ENCODE measurements around the gene KRTAP16-1.
A peak's percentile ranks its signal among the peaks of the same experiment; 100 is the strongest.

Gene KRTAP16-1

DNA sequence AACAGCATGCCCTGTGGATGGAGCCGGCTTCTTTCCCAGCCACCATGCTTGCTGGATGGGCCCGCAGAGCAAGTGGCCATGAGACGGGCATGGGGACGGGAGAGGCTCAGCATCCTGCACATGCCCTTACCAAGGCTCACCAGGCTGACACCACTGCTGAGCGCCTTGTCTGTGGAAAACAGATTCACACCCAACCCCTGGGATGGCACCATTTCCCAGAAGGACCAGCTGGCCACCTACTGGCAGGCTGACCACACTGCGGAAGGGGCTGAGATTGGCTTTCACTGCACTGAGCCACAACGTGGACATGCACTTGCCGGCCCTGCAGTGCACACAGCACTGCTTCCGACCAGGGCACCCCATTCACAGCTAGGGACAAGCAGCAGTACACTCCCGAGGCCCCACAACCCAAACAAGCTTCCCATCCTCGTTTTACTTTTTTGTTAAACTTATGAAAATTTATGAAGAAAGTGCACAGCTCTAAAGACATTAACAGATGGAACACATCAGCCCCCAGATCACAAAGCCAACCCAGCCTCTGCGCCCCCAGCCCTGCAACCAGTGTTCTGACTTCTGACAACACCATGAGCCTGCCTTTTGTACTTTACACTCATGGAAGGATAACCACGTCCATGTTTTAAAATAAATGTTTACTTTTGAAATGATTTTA lies 20.3 kb upstream of the KRTAP16-1 start:
- DNase-seq (ENCODE audit: low read depth): no peak

DNA sequence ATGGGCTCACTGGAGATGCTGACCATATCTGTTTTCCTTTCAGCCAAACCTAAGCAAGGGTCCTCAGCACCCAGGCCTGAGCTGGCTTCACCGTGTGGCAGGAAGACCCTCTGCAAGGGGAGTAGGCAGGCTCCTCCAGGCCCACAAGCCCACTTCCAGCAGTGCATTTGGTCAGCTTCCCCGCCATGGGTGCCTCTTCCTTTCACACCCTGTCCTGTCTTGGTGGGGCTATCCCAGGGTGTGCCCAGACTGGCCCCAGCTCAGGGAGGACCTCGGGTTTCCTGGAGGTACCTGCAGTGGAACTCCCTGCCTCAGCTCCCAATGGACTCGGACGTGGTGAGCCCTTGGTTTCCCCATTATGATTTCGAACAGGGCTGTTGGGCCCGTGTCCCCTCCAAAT lies 19.1 kb upstream of the KRTAP16-1 start:
- DNase-seq (ENCODE audit: low read depth): no peak

DNA sequence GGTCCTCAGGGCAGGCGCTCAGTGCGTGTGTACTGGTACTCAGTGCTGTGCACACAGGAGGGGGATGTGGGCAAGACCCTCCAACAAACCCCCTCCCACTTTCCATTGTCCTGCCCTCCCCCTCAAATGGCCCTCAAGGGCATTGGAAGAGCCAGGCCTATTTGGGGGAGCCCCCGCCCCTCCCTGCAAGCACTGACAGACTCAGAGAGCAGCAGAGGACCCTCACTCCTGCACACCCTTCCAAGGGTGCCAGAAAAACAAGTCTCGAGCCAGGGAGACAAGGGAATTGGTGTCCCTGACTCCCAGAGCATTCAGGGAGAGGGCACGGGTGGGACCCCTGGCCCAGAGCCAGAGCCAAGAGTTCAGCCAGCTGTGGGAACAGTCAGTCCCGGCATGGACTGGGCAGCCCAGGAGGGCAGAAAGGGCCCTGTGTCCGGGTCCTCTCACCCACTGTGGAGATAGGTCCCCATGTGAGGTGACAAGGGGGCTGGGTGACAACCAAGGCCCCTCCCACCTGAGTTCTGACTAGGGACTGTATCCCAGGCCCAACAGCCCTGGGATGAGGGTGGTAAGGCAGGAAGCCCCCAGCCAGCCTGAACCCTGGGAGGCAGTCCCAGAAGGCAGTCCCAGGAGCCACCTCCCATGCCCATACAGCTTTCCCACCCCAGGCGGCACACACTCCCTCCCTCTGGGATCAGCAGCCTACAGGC lies 18.5 kb upstream of the KRTAP16-1 start:
- no peak for DNase-seq (ENCODE audit: low read depth)

DNA sequence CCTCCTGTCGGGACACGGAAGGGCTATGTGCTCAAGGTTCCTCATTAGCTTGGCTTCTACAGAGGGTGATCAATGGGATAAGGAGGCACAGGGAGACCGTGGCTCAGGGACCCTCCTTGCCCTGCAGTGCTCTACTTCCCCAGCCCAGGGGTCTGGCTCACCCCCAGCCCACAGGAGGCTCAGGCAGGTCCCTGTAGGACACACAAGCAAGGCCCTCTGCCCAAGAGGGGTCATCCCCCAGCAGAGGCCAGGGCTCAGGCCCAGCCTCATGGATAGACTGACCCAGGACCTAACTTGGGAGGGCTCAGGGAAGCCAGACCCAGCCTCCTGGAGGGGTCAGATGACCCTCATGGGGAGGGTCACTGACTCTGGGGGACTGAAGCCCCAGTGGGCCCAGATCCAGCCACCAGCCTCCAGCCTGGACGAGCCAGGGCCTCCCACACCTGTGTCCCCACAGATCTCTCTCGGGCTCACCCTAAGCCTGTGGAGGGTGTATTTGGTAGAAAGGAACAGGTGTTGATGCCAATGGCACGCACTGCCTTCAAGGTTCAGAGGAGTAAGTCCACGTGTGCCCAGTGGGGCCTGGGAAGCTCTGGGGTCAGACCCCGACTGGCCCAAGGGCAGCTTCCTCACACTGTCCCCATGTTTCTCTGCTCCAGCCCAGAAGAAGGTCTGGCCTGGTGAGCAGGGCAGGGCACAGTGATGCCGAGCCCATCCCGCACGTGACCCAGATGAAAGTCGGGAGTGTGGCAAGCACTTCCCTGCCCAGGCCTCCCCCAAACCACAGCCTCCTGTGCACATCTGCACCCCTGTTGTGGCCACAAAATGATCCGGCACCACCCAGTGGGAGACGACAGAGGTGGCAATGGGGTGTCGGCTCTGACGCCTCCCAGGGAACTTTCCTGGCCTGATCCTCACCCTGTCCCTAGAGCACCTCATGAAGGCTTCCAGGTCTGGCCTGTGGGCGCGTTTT lies 17.4 kb upstream of the KRTAP16-1 start:
- no peak for DNase-seq (ENCODE audit: low read depth)

DNA sequence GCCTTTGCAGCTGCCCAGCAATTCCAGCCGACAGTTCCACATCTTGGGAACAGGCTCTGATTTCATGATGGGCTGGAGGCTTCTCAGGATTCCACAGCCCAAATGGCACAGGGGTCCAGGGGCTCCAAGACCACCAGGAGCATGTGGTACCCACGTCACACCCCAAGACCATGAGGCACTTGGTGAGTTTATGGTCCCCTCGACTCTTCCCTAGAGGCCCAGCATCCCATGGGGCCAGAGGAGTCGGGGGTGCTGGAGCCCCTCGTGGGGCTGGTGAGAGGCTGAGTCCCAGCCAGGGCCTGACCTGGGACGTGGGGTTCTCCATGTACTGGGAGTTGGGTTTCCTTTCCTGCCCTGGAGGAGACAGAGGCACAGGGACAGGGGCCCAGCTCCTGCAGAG lies 16.5 kb upstream of the KRTAP16-1 start:
- no peak for DNase-seq (ENCODE audit: low read depth)

DNA sequence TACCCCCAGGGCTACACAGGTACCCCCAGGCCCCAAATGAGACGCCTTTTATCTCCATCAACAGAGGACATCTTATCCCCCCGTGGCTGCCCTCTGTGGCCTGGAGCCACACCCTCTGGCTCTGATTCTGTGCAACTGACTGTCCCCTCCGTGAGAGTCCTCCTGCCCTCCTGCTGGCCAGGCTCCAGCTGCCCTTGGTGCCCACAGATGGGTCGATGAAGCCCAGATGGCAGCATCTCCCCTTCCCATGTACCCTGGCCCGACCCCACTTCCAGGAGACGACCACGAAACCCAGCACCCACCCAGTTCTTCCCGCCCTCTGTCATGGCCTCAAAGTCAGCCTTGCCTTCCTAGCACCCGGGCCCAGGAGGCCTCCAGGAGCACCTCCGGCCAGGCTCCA lies 16.0 kb upstream of the KRTAP16-1 start:
- DNase-seq (ENCODE audit: low read depth): no peak

DNA sequence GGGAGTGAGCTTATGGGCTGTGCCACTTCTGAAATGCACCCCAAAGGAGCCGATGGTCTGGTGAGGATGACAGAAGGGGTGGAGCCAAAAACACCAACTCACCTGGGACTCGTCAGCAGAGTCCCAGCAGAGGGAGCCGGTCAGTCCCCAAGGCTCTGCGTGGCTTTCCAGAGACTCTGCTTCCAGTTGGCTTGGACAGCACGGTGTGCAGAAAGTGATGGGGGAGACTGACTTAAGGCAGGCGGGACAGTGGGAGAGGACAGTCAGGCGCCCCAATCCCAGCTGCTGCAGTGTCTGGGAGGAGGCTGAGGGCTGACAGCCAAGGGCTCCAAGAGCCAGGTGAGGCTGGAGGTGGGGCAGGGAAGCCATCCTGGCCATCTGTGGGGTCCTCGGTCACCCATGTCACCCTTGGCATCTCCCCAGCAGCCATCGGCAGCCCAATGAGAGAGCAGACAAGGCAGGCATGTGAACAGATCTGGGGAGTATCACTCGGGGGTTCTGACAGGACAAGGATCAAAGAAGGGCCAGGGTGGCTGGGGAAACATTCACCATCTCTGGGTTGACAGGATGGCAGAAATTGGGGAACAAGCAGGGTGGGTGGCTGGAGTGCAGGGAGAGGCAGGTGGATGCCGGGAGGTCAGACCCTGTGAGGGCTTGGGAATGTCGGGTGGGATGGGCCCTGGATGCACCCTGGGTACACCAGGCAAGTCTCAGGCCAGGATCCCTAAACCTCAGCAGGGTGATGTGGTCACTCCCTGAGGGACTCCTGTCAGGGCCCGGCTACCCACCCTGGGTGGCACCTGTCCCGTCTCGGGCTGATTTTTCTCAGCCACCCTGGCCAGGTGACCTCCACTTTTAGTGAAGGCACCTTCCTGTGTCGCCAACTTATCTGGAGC lies 15.3 kb upstream of the KRTAP16-1 start:
- DNase-seq (ENCODE audit: low read depth): no peak

DNA sequence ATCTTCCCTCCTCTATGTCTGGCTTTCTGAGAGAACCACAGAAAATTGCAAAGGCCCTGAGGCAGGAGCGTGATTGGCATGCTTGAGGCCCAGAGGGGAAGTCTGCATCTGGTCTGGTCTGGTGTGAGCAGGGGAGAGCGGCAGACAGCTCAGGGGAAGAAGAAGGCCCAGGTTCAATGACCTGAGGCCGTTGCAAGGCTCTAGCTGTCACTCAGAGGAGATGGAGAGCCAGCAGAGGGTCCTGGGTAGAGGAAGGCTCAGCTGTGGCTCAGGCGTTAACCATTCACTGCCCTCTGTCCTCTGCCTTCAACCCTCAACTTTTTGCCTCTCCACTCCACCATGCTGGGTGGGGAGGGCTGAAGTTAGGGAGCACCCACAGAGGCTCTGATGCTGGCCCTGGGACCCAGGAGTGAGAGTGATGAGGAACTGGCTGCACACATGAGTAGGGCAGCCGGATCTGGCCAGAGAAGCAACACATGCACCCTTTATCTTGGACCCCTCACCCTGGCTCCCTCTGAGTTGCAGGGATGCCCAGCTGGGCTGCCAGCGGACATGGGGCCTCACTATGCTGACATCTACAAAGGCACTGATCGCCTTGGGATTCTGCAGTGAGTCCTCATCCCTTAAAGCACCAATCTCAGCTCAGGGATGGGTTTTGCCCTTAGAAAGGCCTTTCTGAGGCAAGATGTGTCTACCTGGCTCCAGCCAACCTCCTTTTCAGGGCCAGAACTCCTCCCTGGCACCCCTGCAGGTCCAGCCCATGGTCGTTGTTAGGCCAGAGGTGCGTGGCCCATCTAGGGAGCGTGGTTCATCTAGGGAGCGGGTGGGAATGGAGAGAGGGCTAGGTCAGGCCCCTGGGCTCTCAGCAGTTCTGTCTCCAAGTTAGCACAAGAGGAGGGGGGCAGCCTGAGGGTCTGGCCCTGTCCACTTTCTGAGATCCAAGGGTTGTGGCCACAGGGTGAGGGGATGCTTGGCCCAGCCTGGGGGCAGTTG lies 14.1 kb upstream of the KRTAP16-1 start:
- DNase-seq (ENCODE audit: low read depth): no peak

DNA sequence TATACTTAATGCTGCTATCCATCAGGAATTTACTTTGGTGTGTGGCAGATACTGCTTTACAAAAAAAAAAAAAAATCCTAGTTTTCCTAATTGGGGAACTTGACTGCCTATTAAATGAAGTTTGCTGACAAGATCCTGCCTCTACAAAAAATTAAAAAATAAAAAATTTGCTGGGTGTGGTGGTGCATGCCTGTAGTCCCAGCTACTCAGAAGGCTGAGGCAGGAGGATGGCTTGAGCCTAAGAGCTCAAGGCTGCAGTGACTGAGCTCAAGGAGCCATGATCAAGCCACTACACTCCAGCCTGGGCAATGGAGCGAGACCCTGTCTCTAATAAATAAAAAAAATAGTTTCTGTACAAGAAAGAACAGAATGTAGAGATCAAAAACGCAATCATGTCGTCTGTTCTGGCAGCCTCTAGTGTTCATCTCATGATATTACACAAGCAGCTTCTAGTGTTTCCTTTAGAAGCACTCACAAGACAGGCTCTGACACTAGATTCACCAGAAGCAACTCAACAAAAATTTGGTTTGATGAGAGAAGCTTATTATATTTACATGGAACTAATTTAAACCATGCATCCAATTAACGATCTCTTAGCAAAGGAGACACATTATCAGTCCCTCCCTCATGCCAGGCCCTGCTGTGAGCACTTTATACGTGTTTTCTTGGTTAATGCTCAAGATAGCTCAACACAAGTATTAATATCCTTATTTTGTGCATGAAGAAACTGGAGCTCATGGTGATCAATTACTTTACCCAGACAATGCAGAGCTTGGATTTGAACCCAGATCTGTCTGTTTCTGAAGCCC lies 13.2 kb upstream of the KRTAP16-1 start:
- no peak for DNase-seq (ENCODE audit: low read depth)

DNA sequence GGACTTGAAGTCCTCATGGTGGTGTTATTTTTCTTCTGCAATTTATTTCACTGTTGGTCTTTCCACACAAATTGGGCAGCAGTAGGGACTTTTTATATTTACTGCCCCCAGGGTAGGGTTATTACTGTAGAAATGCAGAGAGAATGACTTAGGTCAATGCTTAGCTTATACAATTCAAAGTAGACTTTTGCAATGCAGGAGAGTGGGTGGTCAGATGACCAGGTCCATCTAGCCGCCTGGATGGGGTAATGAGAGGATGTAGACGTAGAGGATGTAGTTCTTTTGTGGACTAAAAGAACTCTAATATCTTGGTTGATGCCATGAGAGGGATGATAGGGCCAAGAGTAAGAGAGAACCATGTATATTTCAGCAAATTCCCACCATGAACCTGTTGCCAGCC lies 9.1 kb upstream of the KRTAP16-1 start:
- DNase-seq (ENCODE audit: low read depth): no peak

DNA sequence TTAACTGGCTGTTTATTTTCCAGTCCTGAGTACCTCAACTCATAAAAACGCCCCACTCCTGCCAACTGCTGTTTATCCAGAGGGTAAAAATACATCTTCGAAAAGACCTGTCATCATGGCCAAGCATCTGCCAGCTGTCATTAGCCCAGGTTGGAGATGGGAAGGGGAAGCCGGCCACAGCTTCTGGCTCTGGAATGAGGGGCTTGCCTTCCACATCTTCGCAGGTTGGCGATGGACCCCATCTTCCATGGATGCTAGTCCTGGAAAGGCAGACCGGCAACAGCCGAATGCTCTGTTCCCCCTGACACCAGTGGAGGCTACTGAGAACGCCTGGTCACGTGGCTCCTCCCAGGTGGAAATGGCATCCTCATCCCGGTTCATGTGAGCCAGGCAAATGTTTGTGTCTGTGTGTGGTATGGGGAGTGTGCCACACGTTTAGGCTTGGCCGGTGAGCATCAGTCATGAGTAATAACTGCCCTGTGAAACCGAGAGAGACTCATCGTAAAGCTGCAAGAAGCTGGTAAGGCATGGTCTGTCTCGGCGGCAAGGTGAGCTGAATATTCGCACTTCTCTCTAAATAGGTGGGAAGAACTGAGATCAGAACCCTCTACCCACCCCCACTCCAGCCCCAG lies 6.8 kb upstream of the KRTAP16-1 start:
- no peak for DNase-seq (ENCODE audit: low read depth)

DNA sequence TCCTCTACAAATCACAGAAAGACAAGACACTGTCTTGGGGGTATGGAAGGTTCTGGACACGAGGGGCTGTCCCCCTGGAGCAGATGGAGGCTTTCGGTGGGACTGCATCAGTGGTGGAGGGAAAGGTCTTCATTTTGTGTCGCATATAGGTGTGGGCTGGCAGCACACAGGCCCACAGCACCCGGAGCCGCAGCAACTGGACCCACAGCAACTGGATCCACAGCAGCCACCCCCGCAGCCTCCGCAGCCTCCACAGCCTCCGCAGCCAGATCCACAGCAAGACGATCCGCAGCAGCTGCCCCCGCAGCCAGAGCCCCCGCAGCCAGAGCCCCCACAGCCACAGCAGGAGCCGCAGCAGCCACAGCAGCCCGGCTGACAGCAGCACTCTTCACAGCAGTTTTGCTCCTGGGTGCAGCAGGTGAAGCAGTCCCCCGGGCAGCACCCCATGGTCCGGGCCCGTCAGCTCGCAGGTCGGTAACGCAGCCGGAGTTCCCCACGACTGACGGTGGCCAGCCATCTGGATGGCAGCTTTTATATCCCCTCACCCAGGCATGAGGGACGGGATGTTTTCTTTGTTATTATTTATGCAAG lies 6.2 kb upstream of the KRTAP16-1 start, which contains the start of gene KRTAP17-1:
KRTAP17-1 (minus strand) TSS at position 507 of the 591 bp plus-strand sequence; CDS start at position 447, 60 bp downstream.
- no peak for DNase-seq (ENCODE audit: low read depth)

DNA sequence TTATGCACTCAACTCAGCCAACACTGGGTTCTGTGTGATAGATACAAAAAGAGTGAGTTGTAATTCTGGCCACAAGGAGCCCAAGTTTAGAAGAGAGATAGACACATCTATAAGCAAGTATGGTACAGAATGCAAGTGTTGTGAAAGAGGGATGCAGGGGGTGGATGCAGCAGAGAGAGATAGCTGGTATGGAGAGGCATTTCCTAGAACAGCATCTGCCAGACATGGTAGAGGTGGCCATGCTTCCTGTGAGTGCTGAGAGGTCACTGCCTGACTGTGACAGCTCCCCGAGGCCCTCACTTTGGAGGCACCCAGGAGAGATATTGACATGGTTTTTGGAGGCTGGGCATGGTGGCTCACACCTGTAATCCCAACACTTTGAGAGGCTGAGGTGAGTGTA lies 2.0 kb upstream of the KRTAP16-1 start:
- DNase-seq (ENCODE audit: low read depth): no peak

DNA sequence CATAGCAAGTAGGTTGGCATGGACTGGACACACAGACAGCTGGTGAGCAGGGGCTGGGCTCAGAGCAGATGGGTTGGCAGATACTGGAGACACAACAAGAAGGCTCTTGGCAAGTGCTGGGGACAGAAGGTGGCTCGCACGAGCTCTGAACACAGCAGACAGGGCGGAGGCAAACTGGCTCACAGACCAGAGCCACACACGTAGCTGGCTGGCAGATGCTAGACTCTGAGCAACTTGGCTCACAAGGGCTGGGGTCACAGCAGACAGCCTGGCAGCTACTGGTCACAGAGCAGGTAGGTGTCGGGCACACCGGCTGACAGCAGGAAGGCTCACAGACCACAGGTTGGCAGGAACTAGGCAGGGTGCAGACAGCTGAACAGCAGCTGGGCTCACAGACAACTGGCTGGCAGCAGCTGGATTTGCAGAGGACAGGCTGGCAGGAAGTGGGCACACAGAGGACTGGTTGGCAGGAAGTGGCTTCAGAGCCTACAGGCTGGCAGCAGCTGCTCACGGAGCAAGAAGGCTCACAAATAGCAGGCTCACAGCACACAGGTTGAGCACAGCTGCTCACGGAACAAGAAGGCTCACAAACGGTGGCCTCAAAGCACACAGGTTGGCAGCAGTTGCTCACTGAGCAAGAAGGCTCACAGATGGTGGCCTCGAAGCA lies 725 bp downstream of the KRTAP16-1 start:
- peak; percentile 33 for DNase-seq (ENCODE audit: low read depth)

DNA sequence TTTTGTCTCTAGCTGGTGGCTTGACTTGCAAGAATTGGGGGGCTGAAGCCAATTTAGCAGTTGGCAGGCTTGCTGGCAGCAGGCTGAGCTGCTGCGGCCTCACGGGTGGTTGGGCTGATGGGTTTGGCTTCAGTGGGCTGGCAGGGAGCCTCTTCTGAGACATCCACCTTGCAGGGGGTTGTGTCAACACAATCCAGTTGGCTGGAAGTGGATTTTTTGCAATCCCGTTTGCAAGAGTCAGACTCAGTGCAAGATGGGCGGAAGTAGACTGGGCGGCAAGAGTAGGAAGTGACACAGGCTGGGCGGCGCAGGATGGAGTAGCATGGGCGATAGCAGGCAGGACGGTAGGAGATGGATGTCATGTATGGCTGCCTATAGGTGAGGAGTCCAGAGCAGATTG lies 1.5 kb downstream of the KRTAP16-1 start:
- DNase-seq (ENCODE audit: low read depth): no peak

DNA sequence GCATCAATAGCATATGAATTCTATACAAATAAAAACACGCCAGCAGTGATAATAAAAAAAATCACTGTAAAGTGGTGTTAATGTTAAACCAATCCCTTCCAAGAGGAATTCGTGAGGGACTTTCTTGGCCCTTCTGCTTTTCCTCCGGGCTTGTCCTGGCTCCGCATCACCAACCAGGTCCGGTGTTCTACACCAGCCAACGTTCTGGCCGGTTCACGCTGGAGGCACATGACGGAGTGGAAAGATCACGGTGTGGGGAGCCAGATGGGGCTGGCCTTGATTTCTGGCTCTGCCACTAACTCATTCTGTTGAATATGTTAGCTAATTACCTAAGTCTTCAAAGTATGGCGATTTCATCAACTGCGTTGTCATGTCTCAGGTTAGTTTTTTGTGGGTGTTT lies 5.0 kb downstream of the KRTAP16-1 start:
- DNase-seq (ENCODE audit: low read depth): no peak

DNA sequence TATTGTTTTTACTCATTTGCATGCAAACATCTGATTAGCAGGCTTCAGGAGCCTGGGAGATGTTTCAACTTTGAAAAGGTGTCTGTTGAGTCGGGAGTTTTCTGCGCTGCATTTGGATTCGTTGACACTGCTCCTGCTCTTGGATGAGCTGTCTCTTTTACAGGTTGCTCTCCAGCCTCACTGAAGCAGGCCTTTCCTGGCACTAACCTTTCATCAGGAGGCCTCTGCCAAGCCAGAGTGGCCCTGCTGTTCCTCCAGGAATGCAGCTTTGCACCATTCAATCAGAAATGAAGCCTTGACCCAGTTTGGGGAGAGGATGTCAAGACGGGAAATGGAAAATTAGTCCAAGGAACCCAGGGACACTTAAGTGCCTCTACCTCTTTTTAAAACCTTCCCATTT lies 6.1 kb downstream of the KRTAP16-1 start:
- no peak for DNase-seq (ENCODE audit: low read depth)

All from activated T-helper 9 cell treated with anti-CD3 and anti-CD28 coated beads, Interleukin-2, amount 50 U/mL, for 16 hours (primary cell).